Stimulated activated naive CD8-positive, alpha-beta T cell treated with anti-CD3 and anti-CD28 coated beads, Interleukin-15, Interleukin-2, amounts not matched to agents 100 U/mL and 50 U/mL, for 24 hours (primary cell): ENCODE measurements around the gene KANSL3.
"Not testable (repeated sequence)": the region's sequence is repeated elsewhere in the genome, so short reads cannot be mapped to it uniquely, and the experiment has no call there.

ENCODE experiments used
- ATAC-seq: fragments of 150-1000 bp; cut with Tn5 transposase; one replicate; pipeline ENCODE4 v1.10.0; 2021
- DNase-seq: peaks from one replicate; pipeline ENCODE4 v3.0.0; 2021

Gene KANSL3

DNA sequence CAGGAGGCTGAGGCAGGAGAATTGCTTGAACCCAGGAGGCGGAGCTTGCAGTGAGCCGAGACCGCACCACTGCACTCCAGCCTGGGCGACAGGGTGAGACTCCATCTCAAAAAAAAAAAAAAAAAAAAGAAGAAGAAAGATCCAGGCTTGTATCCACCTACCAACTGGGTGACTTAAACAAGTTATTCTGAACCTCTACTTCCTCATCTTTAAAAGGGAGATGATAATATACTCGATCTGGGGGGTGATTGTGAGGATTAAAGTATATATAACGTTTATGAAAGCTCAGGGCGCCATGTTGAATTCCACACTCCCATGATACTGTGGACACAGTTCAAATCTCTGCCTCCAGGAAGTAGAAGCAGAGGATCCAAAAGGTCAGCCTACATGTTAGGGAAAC lies 16.7 kb upstream of the KANSL3 start:
- DNase-seq: not testable (repeated sequence)

DNA sequence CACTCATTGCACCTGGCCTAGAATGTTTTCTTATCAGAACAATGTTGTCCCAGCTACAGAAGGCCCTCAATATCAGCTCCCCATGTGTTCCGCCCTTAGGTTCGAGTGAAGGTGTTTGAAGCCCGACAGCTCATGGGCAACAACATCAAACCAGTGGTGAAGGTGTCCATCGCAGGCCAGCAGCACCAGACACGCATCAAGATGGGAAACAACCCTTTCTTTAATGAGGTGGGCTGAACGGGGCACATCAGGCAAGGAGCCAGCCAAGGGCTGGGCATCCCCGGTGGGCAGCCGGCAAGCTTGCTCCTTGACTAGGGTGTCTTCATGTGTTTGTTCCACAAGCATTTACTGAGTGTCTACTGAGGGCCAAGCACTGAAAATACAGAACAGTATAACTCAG lies 13.7 kb upstream of the KANSL3 start:
- no peak for ATAC-seq
- no peak for DNase-seq

More for the DNA sequence above, 16.7 kb upstream of the KANSL3 start:
- not testable (repeated sequence) for ATAC-seq

DNA sequence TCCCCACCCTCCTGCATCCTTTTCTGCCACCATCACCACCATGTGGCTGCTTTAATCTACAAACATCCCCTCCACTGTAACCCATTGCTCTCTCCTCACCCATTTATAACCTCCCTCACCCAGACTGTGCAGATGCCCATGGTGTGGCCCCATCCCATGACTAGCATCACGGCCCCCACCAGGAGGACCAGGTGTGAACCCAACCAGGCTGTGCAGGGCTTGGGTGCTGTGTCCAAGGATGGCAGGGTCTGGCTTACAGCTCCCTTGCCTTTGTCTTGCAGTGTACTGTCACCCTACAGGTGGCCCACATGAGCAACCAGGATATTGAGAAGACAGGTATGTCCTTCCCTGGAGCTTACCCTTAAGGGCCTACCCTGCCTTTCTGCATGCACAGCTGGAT lies 11.2 kb upstream of the KANSL3 start:
- no peak for ATAC-seq
- no peak for DNase-seq

DNA sequence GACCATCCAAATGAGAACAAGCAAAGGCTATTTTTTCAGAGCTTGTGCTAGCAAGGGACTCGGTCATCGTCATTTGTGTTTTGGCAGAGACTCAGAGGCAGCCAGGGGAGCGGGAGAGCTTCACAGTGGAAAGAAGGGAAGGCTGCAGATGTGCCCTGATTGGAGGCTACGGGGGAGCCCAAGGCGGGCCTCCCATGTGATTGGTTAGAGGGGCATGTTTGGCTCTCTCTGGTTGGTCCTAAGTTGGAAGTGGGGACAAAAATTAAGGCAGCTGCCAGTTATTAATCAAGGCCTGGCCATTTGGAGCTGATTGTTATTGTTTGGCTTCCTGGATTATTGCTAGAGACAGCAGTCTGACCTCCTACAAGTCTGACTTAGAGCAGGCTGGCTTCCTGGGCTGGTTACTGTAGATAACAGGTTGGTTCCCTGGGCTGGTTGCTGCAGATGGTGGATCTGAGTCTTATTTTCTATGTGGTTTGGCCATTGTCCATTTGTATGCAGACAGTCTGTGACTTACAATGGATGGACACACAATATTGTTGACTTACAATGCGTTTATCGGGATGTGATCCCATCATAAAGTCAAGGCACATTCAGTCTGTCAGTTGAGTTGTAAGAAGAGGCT lies 10.3 kb upstream of the KANSL3 start:
- DNase-seq (no peak), ATAC-seq (no peak)

DNA sequence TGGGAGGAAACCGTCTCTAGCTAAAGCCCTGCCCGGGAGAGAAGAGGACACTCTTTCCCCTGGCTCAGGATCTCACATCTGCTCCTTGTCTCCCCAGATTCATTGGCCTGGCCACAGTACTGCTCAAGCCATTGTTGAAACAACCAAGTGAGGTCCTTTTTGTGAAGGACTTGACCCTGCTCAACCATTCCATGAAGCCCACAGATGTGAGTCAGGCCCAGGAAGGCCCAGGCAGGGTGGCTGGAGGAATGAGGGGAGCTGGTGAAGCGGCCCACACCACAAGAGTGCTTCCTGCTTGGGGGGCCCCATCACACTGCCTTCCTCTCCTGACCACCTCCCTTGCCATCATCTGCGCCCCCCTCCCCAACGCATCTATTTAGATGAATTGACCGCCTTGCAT lies 9.6 kb upstream of the KANSL3 start:
- no peak for DNase-seq

DNA sequence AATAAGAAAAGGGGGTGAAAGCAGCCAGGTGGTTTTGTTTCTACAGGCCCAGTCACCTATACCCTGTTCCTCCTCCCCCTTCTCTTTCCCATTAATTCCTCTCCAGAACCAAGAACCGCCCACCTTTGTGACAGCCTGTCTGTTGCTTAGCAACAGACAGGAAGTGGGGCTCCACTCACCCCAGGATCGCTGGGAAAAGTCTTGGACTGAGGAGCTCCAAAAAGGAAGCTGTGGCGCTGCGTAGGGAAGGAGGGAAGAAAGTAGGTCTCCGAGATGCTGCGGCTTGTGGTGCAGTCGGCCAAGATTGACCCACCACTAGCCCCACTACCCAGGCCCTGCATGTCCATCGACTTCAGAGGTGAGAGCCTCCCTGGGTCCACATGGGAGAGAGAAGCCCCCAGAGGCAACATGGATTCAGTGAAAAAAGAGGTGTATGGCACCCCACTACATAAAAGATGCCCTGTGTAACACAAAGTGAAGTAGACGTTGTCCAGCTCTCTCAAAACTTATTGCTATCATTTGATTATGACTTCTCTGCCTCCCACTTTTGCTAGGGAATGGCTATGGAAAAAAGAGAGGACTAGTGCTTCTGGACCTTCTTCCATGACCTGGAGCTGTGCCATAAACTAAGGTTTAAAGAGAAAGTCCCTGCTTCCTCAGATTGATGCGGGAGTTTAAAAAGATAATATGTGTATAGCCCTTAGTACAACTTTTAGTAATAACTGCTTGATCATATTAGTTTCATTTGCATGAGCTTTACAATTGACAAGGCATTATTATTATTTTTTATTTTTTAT lies 4.7 kb upstream of the KANSL3 start, which contains the start of gene FER1L5:
TSS of gene FER1L5 (plus strand) at position 201 of the 797 bp plus-strand sequence. CDS start at position 274, 73 bp downstream.
- no peak for DNase-seq
- no peak for ATAC-seq

More for the DNA sequence above, 9.6 kb upstream of the KANSL3 start:
- no peak for ATAC-seq

DNA sequence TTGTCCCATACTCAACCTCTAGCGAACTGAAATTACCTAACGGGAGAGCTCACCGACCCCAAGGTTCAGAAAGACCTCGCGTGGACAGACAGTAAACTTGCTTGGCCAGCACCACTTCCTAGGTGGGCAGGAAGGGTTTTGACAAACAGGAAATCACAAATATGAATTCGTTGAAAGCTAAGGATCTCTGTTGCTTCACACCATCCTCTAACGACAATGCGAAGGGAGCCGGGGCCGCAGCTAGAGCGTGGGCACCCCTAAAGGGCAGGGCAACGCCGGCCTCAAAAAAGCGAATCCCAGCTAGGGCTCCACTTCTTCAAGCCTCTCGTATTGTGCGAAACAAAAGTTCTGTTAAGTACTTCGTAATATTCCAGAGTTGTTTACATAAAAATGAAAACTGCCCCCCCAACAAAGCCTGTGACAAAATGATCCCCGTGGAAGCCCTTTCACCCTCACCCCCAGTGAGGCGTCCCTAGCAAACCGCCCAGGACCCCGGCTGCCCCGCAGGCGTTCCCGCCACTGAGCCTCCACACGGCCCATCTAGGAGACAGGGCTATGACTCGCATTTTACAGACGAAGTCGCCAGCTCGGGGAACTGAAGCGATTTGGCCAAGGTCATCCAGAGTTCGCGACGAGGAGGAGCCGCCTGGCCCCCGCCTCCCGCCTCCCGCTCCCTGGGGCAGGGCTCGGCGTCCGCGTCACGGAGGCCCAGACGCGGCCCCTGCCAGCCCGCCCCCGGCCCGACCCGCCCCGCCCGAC lies 548 bp downstream of the KANSL3 start:
- peak; percentile 86 for ATAC-seq
- peak; percentile 82 for DNase-seq

DNA sequence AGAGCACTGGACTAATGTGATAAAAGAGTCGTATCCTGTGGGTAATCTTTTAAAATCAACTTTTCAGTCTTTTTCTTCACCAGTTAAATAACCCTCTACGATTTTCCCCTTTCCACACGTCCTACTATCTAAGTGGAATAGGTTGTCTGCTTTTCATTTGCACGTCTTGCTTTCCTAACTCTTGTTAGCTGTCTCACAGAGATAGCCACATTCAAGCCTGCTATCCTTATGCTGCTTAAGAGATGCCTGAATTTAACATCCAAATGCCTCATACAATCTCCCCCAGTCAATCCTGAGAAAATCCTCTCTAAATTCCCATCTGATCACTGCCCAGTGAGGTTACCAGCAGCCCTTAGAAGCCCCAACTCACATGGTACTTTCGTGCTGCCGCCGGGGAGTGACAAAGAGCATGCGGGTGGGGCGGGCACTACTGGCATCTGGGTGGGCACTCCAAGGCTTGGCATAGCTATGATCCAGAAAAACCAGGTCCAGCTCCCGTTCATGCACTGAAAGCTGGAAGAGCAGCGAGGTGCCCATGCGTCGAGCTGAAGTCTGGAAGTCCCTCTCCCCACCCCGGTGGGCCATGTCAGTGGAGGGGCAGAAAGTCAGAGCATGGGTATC lies 1.5 kb downstream of the KANSL3 start:
- no peak for ATAC-seq
- no peak for DNase-seq

DNA sequence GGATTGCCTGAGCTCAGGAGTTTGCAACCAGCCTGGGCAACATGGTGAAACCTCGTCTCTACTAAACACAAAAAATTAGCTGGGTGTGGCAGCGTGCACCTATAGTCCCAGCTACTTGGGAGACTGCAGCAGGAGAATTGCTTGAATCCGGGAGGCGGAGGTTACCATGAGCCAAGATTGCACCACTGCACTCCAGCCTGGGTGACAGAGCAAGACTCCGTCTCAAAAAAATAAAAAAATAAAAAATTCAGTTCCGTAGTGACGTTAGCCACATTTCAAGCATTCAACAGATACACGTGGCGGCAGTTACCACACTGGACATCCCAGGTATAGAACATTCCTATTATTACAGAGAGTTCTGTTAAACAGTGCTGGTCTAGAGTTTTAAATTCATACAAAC lies 4.5 kb downstream of the KANSL3 start:
- ATAC-seq (no peak), DNase-seq (no peak)

DNA sequence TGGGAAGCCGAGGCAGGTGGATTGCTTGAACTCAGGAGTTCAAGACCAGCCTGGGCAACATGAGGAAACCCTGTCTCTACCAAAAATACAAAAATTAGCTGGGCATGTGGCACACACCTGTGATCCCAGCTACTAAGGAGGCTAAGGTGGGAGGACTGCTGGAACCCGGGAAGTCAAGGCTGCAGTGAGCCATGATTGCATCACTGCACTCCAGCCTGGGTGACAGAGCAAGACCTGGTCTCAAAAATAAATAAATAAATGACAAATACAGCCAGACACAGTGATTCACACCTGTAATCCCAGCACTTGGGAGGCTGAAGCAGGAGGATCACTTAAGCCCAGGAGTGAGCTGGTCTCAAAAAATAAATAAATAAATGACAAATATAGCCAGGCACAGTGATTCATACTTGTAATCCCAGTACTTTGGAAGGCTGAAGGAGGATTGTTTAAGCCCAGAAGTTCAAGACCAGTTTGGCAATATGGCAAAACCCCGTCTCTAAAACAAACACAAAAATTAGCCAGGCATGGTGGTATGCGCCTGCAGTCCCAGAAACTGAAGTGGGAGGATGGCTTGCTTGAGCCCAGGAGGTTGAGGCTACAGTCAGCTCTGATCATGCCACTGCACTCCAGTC lies 6.2 kb downstream of the KANSL3 start:
- no peak for ATAC-seq
- no peak for DNase-seq

DNA sequence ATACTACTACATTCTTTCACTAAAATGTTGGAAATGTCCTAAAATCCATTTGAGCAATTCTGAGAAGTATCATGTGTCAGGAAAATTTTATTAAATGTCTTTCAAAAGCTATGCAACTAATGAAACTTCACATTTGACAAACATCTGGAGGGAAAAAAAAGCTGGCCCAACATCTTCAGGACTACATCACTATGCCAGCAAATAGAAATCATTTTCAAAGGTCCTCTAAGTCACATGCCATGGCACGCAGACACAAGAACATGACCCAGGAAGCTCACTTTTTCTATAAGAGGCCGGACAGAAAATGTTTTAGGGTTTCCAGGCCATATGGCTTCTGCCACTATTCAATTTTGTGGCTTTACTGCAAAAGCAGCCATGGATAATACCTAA lies 11.6 kb downstream of the KANSL3 start:
- no peak for DNase-seq

DNA sequence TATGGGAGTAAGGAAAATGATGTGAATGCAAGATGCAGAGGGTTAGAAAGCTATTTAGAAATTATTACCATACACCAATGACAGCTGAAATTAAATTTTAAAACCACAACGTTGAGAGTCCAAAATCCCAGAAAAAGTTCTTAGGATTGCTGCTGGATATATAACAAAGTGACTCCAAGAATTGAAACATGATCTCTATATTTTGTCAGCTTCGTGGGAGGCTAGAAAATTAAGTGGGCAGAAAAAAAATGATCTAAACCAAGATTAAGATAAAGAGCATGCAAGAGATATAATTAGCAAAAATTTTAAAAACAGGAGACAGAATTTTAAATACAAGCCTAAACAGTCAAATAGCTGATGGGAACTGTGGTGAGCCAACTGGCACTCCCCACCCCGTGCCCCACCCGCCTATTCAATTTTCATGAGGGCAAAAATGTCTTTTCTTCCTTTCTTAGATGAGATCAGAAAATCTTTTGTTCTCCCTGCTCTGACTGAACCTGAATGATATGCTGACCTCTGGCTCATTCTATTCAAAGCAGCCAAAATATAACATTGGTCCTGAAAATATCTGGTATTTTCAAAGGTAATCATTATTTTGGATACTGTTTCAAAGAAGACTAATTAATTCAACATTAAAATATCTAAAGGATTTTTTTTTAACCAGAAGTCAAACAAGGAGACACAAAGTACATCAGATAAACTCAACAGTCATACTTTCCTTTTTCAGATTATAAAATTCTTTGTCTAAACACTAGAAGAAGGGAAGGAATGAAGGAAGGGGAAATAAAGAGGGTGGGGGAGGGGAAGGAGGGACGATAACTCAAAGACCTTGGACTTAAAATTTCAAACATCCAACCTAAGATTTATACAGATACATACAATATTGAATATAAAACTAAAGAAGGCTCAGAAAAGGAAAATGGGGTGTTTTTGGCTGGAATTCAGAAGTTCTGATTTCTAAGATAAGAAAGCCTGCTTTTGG lies 12.2 kb downstream of the KANSL3 start:
- ATAC-seq (no peak), DNase-seq (no peak)

More for the DNA sequence above, 11.6 kb downstream of the KANSL3 start:
- ATAC-seq: no peak

DNA sequence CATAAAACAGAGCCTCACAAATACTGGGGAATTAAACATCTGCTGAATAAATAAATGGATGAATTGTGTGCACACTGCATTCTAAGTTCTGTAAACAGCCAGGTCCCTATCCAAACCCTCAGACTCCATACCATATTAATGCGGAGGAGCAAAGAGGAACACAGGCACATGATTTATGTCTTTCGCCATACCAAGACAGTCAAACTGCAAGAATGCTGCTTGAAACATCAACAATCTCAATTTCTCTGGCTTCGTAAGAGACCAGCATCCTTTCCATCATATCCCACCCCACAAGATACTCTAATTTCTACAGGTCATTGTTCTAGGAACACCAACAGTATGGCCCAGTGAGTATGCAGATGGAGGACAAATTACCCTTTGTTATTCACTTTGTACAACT lies 15.0 kb downstream of the KANSL3 start:
- no peak for ATAC-seq
- DNase-seq: no peak

DNA sequence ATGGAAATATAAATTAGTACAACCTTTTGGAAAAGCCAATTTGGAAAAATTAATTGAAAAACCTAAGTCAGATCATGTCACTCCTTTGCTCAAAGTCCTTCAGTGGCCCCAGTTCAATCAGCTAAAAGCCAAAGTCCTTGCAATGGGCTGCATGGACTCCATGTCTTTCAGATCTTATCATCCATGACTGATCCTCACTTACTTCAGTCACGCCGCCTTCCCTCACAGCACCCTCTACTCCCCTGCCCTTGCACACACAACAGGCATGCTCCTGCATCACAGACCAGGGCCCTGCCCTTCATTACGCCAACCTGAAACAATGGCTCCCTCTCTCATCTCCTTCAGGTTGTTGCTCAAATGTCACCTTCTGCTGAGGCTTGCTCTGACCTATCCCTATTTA lies 15.6 kb downstream of the KANSL3 start:
- no peak for DNase-seq
- no peak for ATAC-seq

DNA sequence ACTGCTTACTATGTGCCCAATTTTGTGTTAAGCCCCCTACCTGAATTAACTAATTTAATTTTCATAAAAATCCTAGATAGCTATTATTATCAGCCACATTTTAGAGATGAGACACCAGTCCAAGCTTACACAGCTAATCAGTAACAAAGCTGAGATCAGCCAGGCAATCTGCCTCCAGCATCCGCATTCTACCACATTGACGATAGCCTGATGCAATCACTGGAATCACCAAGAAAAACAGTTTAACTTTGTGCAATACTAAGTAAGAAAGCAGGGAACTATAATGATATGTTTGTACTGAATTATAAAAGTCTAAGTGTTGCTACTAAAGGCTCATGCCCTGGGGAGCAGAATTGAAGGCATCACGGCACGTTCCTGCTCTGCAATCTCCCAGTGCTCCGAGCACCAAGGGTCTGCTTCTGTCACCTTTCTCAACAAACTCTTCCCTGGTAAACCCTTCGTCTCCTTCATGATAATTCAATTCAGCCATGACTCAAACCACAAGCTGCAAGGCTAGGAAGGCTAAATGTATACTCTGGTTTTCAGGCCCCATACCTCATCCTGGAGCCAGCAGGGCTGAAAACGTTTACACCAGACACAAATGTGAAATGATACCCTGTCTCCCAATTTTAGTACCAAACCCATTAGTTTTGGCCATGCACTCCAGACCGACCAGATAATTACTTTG lies 19.4 kb downstream of the KANSL3 start:
- no peak for DNase-seq
- no peak for ATAC-seq

DNA sequence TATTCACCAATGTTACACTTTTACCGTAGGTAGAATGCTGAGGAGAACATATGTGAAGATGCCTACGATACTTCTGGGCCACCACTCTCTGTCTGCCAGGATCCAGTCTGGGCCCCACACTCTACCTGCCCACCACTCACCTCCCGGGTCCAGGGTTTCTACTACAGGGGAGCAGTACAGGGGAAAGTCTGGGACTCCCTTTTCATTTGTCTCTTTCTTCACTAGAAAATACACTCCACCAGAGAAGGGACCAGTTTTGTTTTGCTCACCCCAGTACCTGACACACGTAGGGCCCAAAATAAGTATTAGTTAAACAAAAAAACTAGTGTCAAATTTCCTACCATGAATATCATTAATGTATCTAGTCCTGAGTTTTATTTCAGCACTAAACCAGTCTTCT lies 21.1 kb downstream of the KANSL3 start:
- no peak for ATAC-seq
- no peak for DNase-seq

DNA sequence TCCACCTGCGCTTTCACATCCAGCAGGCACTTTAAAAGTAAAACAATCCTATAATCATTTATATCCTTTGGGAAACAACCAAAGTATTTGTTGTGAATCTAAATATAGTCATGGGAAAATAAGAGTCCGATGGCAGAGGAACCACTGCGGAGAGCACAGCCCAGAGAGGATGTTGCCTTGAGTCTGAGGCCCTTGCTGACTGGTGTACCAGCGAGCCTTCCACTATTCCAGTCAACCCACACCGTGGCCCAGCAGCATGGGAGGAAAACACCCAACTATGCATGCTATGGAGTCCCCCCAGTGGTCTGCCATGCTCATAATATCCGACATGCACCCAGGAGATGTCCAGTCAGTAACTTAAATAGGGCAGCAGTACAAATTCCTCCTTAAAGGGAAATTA lies 21.6 kb downstream of the KANSL3 start:
- no peak for DNase-seq
- no peak for ATAC-seq

DNA sequence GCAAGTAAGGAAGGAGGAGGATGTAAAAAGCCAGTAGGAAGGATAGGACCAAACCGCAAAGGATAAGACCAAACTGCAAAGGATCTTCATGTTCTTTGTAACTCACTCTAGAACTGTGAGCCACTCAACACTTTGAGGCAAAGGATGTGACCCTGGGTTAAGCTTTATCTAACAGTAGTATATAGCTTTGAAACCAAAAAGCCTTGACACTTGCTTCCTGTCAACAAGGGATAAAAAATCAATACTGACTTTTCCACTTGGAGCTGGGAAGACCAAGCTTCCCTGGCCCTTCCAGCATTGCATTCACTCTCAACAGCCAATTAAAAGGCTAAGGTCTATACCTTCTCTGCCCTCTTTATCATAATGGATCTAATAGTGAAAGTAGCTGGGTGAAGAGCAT lies 22.0 kb downstream of the KANSL3 start:
- no peak for ATAC-seq
- no peak for DNase-seq

DNA sequence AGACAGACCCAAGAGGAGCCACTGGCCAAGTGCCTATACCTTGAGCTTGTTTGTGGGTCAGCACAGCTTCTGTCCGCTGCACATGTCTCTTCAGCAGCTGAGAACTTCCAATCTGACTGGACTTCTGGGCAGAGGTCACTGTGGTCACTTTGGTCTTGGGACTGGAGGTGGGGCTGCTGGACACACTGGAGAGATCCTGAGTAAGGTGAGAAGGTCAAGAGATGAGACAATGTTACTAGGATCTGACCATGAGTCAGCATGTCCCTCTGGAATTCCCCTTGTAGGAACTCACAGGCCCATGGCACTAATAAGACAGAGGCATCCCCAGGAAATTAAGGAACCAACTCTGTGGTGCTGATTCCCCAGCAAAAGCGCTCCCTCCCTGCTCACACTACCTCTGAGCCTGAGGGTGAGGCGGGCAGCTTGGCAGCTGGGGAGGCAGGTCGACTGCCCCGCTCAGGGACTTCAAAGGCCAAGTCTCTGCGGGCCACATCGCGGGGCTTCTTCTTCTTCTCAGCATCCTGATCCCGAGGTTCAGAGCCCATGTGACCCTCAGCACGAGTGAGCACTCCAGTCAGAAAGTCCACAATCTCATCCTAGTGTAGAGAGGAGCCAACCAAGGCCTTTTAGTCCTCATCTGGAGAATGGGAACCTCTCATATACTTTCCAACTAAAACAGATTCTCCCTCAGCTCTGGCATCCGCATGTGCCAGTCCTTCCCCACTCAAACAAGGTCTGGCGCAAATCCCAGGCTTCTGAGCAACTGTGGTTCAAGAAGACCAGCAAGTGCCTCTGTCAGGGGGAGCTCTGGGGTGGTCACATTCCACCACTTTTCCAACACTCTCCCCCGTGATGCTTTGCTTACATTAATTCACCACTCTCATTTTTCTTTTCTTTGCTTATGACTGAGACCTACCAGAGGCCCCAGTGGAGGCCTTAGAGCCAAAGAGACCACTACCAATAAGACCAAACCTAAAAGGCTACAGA lies 29.4 kb downstream of the KANSL3 start:
- no peak for ATAC-seq
- DNase-seq: no peak
